ENCODE data around the gene ADCY9. TPM values are rescaled to one million over a fixed set of nuclear protein-coding genes. Genes with fewer than 3 reads are reported as not detected.
A peak's percentile ranks its signal among the peaks of the same experiment; 100 is the strongest.

ADCY9 gene
- total and polyA plus RNA-seq, 2 donors from 2014 or later: 6.8 to 23.7 TPM

DNA sequence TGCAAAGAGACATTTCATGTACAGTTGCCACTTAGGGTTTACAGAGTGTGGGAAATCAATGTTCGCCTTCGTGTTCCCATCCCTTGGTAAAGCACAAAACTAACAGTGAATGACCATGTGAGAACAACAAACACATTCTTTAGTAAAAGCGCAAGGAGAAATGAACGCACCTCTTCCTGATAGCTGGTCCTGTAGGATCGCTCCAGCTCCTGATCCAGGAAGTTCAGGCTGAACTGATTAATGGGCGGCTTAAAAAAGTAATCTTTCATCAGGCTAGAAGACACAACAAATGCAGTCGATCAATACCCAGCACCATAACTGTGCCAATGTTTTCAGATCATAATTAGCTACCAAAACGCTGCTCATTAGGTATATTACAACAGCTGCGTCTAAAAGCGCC lies 127.4 kb downstream of the ADCY9 start:
- TF ChIP-seq, protein P1, sequence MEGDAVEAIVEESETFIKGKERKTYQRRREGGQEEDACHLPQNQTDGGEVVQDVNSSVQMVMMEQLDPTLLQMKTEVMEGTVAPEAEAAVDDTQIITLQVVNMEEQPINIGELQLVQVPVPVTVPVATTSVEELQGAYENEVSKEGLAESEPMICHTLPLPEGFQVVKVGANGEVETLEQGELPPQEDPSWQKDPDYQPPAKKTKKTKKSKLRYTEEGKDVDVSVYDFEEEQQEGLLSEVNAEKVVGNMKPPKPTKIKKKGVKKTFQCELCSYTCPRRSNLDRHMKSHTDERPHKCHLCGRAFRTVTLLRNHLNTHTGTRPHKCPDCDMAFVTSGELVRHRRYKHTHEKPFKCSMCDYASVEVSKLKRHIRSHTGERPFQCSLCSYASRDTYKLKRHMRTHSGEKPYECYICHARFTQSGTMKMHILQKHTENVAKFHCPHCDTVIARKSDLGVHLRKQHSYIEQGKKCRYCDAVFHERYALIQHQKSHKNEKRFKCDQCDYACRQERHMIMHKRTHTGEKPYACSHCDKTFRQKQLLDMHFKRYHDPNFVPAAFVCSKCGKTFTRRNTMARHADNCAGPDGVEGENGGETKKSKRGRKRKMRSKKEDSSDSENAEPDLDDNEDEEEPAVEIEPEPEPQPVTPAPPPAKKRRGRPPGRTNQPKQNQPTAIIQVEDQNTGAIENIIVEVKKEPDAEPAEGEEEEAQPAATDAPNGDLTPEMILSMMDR (IDR thresholded peaks at IDR 0.05; ENCODE audit: borderline replicate concordance, extremely low read depth, insufficient read depth): no peak
- Histone ChIP-seq H3K9ac (ENCODE audit: low read length in 3 of 3) (no peak overlapping the region), H3K27me3 (ENCODE audit: control insufficient read depth, insufficient read depth, low read length) (no peaks in the 10 kb centered on the region), H3K4me1 (ENCODE audit: control insufficient read depth in 2 of 3, insufficient read depth in 2 of 3, low read depth in 1 of 3, low read length in 3 of 3) (no peaks in the 10 kb centered on the region), H3K36me3 (ENCODE audit: control insufficient read depth in 2 of 3, insufficient read depth in 3 of 3, low read length in 3 of 3) (peaks cover 0 to 6% (median 5%) of the 10 kb centered on the region in 3 donors), H3K9me3 (ENCODE audit: control insufficient read depth in 2 of 3, insufficient read depth in 1 of 3, low read length in 3 of 3) (no peaks in the 10 kb centered on the region), H3K4me3 (ENCODE audit: low read length in 3 of 3) (no peak overlapping the region), H3K27ac (ENCODE audit: low read depth in 2 of 2, low read length in 2 of 2) (no peak overlapping the region)
- no peak for FAIRE-seq
- no peak for DNase-seq
- intact Hi-C loops (cut with DNase I): loop anchor here (10.0 kb wide), 1 partner anchor 276 kb away; no protein-coding TSS in a partner anchor

DNA sequence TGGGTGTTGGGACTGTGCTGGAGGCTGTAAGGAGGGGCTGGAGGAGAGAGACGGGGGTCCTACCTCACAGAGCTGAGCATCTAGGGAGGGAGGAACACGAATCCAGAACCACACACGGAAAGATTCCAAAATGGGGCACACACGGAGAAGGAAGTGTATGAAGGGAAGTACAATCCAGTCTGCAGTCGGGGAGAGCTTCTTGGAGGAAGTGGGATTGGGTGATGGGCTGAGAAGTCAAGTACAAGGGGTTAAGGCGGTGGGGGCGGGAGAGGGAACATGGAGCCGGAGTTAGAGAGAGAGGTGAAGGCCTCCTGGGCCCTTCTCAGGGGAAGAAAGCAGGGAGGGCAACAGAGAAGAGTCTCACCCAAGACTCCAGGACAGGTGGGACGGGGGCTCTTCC lies 128.2 kb downstream of the ADCY9 start:
- FAIRE-seq (no peak), DNase-seq (no peak)
- TF ChIP-seq, protein P1 (IDR thresholded peaks at IDR 0.05; ENCODE audit: borderline replicate concordance, extremely low read depth, insufficient read depth): no peak
- Histone ChIP-seq H3K27ac (ENCODE audit: low read depth in 2 of 2, low read length in 2 of 2) (no peak overlapping the region), H3K4me3 (ENCODE audit: low read length in 3 of 3) (no peak overlapping the region), H3K27me3 (ENCODE audit: control insufficient read depth, insufficient read depth, low read length) (no peaks in the 10 kb centered on the region), H3K4me1 (ENCODE audit: control insufficient read depth in 2 of 3, insufficient read depth in 2 of 3, low read depth in 1 of 3, low read length in 3 of 3) (no peaks in the 10 kb centered on the region), H3K9me3 (ENCODE audit: control insufficient read depth in 2 of 3, insufficient read depth in 1 of 3, low read length in 3 of 3) (no peaks in the 10 kb centered on the region), H3K9ac (ENCODE audit: low read length in 3 of 3) (no peak overlapping the region), H3K36me3 (ENCODE audit: control insufficient read depth in 2 of 3, insufficient read depth in 3 of 3, low read length in 3 of 3) (peaks cover 0 to 5% (median 3%) of the 10 kb centered on the region in 3 donors)
- intact Hi-C loops (cut with DNase I): loop anchor here (10.0 kb wide), 1 partner anchor 277 kb away; no protein-coding TSS in a partner anchor

DNA sequence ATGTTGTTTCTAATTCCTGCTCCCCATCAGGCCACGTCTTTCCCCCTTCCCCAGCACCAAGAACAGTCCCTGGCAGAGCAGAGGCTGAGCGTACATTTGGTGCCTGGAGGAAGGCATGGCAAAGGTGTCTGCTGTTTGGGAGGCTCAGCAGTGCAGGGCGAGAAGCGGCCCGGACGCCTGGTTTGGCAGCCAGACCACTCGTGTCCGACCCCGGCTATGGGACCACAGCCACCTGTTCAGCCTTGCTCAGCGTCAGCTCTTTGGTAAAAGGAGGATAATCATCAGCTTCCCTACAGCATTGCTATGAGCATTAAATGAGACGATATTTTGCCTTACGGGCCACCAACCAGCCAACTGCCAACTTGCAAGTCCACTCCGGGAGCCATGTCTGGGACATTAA lies 129.0 kb downstream of the ADCY9 start:
- FAIRE-seq: no peak
- DNase-seq: peak in 1 of 5 donors; percentile 45
- no peaks in the 10 kb centered on the region for H3K4me1 ChIP-seq (ENCODE audit: control insufficient read depth in 2 of 3, insufficient read depth in 2 of 3, low read depth in 1 of 3, low read length in 3 of 3)
- intact Hi-C loops (cut with DNase I): loop anchor here (10.0 kb wide), 1 partner anchor 278 kb away; no protein-coding TSS in a partner anchor
- H3K9ac ChIP-seq (ENCODE audit: low read length in 3 of 3): no peak overlapping the region
- H3K9me3 ChIP-seq (ENCODE audit: control insufficient read depth in 2 of 3, insufficient read depth in 1 of 3, low read length in 3 of 3): no peaks in the 10 kb centered on the region
- no peaks in the 10 kb centered on the region for H3K27me3 ChIP-seq (ENCODE audit: control insufficient read depth, insufficient read depth, low read length)
- no peak overlapping the region for H3K27ac ChIP-seq (ENCODE audit: low read depth in 2 of 2, low read length in 2 of 2)
- TF ChIP-seq, protein P1 (IDR thresholded peaks at IDR 0.05; ENCODE audit: borderline replicate concordance, extremely low read depth, insufficient read depth): no peak
- H3K4me3 ChIP-seq (ENCODE audit: low read length in 3 of 3): no peak overlapping the region
- peaks cover 0 to 6% (median 5%) of the 10 kb centered on the region in 3 donors for H3K36me3 ChIP-seq (ENCODE audit: control insufficient read depth in 2 of 3, insufficient read depth in 3 of 3, low read length in 3 of 3)

DNA sequence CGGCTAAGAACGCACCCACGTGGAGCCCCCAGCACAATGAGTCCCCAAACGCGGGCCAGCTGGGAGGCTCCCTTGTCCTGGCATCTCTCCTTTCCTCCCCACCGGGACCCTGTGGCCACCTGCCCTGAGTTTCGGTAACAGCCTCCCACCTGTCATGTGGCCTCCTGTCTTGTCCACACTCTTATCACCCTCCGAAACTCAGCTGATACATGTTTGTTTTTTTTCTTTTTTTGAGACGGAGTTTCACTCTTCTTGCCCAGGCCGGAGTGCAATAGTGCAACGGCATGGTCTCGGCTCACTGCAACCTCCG lies 130.1 kb downstream of the ADCY9 start:
- intact Hi-C loops (cut with DNase I): loop anchor here (10.0 kb wide), 1 partner anchor 279 kb away; no protein-coding TSS in a partner anchor
- Histone ChIP-seq H3K9ac (ENCODE audit: low read length in 3 of 3) (no peak overlapping the region), H3K9me3 (ENCODE audit: control insufficient read depth in 2 of 3, insufficient read depth in 1 of 3, low read length in 3 of 3) (no peaks in the 10 kb centered on the region), H3K27ac (ENCODE audit: low read depth in 2 of 2, low read length in 2 of 2) (no peak overlapping the region), H3K27me3 (ENCODE audit: control insufficient read depth, insufficient read depth, low read length) (no peaks in the 10 kb centered on the region), H3K4me1 (ENCODE audit: control insufficient read depth in 2 of 3, insufficient read depth in 2 of 3, low read depth in 1 of 3, low read length in 3 of 3) (no peaks in the 10 kb centered on the region), H3K36me3 (ENCODE audit: control insufficient read depth in 2 of 3, insufficient read depth in 3 of 3, low read length in 3 of 3) (peaks cover 0 to 6% (median 5%) of the 10 kb centered on the region in 3 donors), H3K4me3 (ENCODE audit: low read length in 3 of 3) (no peak overlapping the region)
- DNase-seq (no peak), FAIRE-seq (no peak)
- TF ChIP-seq, protein P1 (IDR thresholded peaks at IDR 0.05; ENCODE audit: borderline replicate concordance, extremely low read depth, insufficient read depth): no peak

Data from kidney (tissue), 14 donors.